CD4-positive, alpha-beta memory T cell (primary cell): Measurements from ENCODE around the gene MLXIP. TPM values are rescaled to one million over a fixed set of nuclear protein-coding genes. Genes with fewer than 3 reads are reported as not detected.

Experiments used
- CTCF ChIA-PET: fragments of 350-600 bp; sonication (Branson Sonifier 250); formaldehyde crosslinking; loops from one replicate; lab custom pipeline; 2021; ENCODE audit warnings: inconsistent platforms; ENCODE audit not compliant: partially characterized antibody; lab: Charles Lee
- POLR2A ChIA-PET: fragments of 350-600 bp; sonication (Branson Sonifier 250); formaldehyde crosslinking; loops from one replicate; lab custom pipeline; 2021; ENCODE audit not compliant: partially characterized antibody; lab: Charles Lee
- DNase-seq, 5 donors: peaks; one replicate each; pipeline versions ENCODE4 v3.0.0 to v3.0.0-alpha.2; 2020 to 2022; ENCODE audit warnings: mixed read lengths in 1 of 5
- H3K27ac ChIP-seq: one replicate; pipeline ENCODE4 v1.7.0; 2013; ENCODE audit warnings: low read depth, low read length
- H3K27me3 ChIP-seq: 2 replicates; pipeline ENCODE4 v1.7.0; 2013; ENCODE audit warnings: mild to moderate bottlenecking, low read length, moderate library complexity; ENCODE audit not compliant: insufficient read depth
- H3K36me3 ChIP-seq: 2 replicates; pipeline ENCODE4 v1.7.0; 2013; ENCODE audit warnings: mild to moderate bottlenecking, low read length, moderate library complexity; ENCODE audit not compliant: insufficient read depth
- H3K4me1 ChIP-seq: 2 replicates; pipeline ENCODE4 v1.7.0; 2013; ENCODE audit warnings: mild to moderate bottlenecking, low read length, moderate library complexity; ENCODE audit not compliant: insufficient read depth
- H3K4me3 ChIP-seq, 2 donors: one replicate each; pipeline ENCODE4 v1.7.0; 2013; ENCODE audit warnings: low read length in 2 of 2, mild to moderate bottlenecking in 1 of 2
- H3K9me3 ChIP-seq, 2 donors: one replicate each; pipeline ENCODE4 v1.7.0; 2013; ENCODE audit warnings: low read length in 2 of 2, control low read depth in 1 of 2; ENCODE audit not compliant: control insufficient read depth in 1 of 2
- H3K27ac Mint-ChIP-seq, 7 donors: one replicate each; pipeline ENCODE4 v1.8.0; 2020 to 2021; ENCODE audit warnings: mixed read lengths in 7 of 7, mild to moderate bottlenecking in 6 of 7, inconsistent platforms in 3 of 7, moderate library complexity in 3 of 7
- H3K27me3 Mint-ChIP-seq, 2 donors: one replicate each; pipeline ENCODE4 v1.8.0; 2020 to 2021; ENCODE audit warnings: mixed read lengths in 2 of 2
- H3K36me3 Mint-ChIP-seq, 2 donors: one replicate each; pipeline ENCODE4 v1.8.0; 2020 to 2021; ENCODE audit warnings: mixed read lengths in 2 of 2, inconsistent platforms in 1 of 2, mild to moderate bottlenecking in 1 of 2
- H3K4me1 Mint-ChIP-seq, 4 donors: one replicate each; pipeline ENCODE4 v1.8.0; 2020 to 2021; ENCODE audit warnings: mixed read lengths in 4 of 4, mild to moderate bottlenecking in 1 of 4
- H3K4me3 Mint-ChIP-seq, 8 donors: one replicate each; pipeline ENCODE4 v1.8.0; 2020 to 2021; ENCODE audit warnings: mixed read lengths in 8 of 8, mild to moderate bottlenecking in 7 of 8, moderate library complexity in 6 of 8, inconsistent platforms in 3 of 8
- H3K9me3 Mint-ChIP-seq, 8 donors: one replicate each; pipeline ENCODE4 v1.8.0; 2020 to 2021; ENCODE audit warnings: mixed read lengths in 8 of 8, mild to moderate bottlenecking in 5 of 8, inconsistent platforms in 3 of 8, moderate library complexity in 1 of 8
- intact Hi-C: fragments of 100-400 bp; cut with micrococcal nuclease; formaldehyde crosslinking; loops from one replicate; pipeline ENCODE4 v1.15.1; 2023
- polyA plus RNA-seq, 2 donors: library from polyadenylated mRNA; unstranded; fragments of 300-500 nt; fragmentation: Illumina TruSeq; gene quantifications; one replicate each; pipeline ENCODE4 v1.2.3, GENCODE V29; 2021
- total RNA-seq, 2 experiments: library from RNA; stranded (reverse); gene quantifications; one replicate each; pipeline ENCODE4 v1.2.3, GENCODE V29; 2021

The MLXIP gene
- total and polyA plus RNA-seq, 4 experiments from 2014 or later: 2.7 to 88.1 (median 51.7) TPM

DNA sequence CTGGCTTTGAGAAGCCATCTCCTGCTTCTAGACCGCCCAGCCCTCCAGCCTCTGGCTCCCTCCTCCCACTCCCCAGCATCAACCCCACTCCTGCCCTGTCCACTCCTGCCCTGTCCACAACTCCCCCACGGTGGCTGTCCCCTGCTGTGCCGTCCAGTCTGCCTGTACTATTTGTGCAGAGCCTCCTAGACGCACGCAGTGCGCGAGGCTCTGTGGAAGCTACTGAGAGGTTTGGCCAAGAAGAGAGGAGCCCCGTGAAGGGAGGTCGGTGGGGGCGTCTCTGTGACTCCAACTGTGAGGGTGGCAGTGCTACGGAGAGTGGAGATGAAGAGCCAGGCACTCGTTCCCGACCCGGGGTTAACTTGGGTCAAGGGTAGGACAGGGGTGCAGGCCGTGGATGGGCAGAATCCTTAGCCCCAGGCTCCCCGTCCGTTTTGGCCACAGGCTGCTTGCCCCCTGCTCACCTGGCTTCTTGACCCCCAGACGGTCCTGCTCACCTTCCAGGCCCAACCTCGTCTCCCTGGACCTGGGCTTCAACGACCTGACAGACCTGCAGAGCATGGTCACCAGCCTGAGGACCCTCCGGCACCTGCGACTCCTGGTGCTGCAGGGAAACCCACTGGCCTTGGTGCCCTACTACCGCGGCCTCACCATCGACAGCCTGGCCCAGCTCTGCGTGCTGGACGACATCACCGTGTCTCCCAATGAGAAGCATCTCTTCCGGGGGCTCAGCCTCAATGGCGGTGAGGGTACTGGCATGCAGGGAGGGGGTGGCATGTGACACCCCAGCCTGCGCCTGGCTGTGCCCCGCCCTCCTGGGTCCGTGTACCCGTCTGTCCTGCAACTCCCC is 111.3 kb downstream of the MLXIP start:
- Mint-ChIP-seq H3K27me3 (peaks cover 2 to 4% of the 10 kb centered on the region in 2 donors), H3K36me3 (no peaks in the 10 kb centered on the region), H3K27ac (peak overlapping the region in 1 of 7 donors; percentile 56), H3K9me3 (peaks cover 0 to 2% (median 0%) of the 10 kb centered on the region in 8 donors), H3K4me3 (no peak overlapping the region), H3K4me1 (peaks cover 0 to 4% (median under 1%) of the 10 kb centered on the region in 4 donors)
- DNase-seq: no peak
- POLR2A ChIA-PET: no interaction called here
- no peaks in the 10 kb centered on the region for H3K4me1 ChIP-seq
- CTCF ChIA-PET: interaction anchor here (0.7 to 2.5 kb wide), 5 partner anchors 58 to 396 kb away, joined by 4 to 14 read pairs (median 6); partner anchors contain the start of genes CFAP251 and RHOF
- H3K27ac ChIP-seq: no peak overlapping the region
- H3K4me3 ChIP-seq: no peak overlapping the region
- intact Hi-C loops: no loop called here
- no peaks in the 10 kb centered on the region for H3K27me3 ChIP-seq
- no peaks in the 10 kb centered on the region for H3K36me3 ChIP-seq
- H3K9me3 ChIP-seq: no peaks in the 10 kb centered on the region

DNA sequence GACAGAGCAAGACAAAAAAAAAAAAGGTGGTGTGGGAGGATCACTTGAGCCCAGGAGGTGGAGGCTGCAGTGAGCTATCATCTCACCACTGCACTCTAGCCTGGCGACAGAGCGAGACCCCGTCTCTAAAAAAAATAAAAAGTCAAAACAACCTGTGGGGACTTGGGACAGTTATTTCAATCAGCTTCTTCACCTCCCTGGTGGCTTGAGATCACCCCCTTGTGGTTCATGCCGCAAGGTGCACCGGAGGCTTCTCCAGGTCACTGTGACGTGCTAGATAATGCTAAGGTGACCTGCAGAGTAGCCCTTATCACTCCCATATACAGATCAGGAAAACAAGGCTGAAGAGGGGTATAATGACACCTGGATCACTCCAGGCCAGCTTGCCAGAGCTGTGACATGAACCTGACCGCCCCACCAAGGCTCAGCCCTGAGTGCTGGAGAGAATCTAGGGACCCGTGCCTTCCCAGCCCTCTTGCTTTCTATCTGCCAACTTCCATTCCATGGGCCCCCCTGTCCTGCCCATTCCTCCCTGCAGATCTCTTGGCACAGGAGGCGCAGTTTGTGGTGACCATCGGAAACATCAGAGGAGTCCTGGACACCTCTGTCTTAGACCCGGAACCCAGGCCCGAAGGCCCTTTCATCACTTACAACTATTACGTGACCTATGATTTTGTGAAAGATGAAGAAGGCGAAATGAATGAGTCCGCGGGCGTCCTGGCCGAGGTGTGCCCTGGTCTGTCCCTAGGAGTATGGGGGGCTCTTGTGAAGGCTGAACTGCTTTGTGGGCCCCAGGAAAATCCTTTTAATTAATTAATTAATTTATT is 112.5 kb downstream of the MLXIP start:
- Mint-ChIP-seq H3K4me1 (peaks cover 0 to 4% (median under 1%) of the 10 kb centered on the region in 4 donors), H3K36me3 (peaks cover 0 to 6% of the 10 kb centered on the region in 2 donors), H3K27ac (no peak overlapping the region), H3K9me3 (peaks cover 0 to 11% (median 5%) of the 10 kb centered on the region in 8 donors), H3K4me3 (no peak overlapping the region), H3K27me3 (peaks cover 2% of the 10 kb centered on the region in 2 donors)
- Histone ChIP-seq H3K27ac (no peak overlapping the region), H3K27me3 (no peaks in the 10 kb centered on the region), H3K36me3 (no peaks in the 10 kb centered on the region), H3K4me3 (no peak overlapping the region), H3K9me3 (no peaks in the 10 kb centered on the region), H3K4me1 (no peaks in the 10 kb centered on the region)
- peak; percentile 45 to 60 (median 59) for DNase-seq
- CTCF ChIA-PET: interaction anchor here (0.6 to 2.5 kb wide), 9 partner anchors 20 to 654 kb away, joined by 3 to 14 read pairs (median 4); partner anchors contain the start of genes CFAP251 and RHOF
- intact Hi-C loops: loop anchor here (1.0 kb wide), 2 partner anchors 60 to 137 kb away; no protein-coding TSS in a partner anchor
- POLR2A ChIA-PET: no interaction called here

DNA sequence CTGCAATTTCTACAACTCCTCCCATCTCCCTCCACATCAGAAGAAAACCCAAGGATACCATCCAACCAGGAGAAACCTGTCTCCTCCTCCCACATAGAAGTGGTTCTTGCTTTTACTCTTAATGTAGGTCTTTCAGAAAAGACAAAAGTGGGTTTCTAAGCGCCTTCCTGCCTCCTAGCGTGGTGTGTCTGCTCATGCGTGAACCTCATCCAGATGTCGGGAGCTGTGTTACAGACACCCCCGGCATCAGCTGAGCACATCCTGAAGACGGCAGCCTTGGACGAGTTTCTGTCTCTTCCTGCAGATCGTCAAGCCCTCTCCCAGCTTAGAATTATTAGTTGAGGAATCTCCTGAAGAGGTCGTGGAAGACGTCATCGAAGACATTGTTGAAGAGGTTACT is 113.9 kb downstream of the MLXIP start:
- intact Hi-C loops: no loop called here
- CTCF ChIA-PET: interaction anchor here (0.8 to 2.5 kb wide), 3 partner anchors 13 to 138 kb away, joined by 3 to 14 read pairs (median 3); no protein-coding TSS in a partner anchor
- no peaks in the 10 kb centered on the region for H3K4me1 ChIP-seq

DNA sequence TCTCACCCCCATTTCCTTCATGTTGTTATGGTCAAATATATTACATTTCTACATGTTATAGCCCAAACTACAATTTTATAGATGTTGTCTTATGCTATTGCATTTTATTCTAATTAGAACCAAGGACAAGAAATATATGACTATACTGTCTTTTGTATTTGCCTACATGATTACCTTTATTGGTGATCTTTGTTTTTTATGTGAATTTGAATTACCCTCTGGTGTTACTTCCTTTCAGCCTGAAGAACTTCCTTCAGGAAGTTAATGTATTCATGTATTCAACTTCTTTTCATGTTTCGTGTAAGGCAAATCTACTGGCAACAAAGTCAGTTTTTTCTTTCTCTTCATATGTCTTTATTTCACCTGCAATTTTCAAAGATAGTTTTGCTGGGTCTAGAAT is 116.2 kb downstream of the MLXIP start:
- DNase-seq: no peak
- H3K27me3 Mint-ChIP-seq: peaks cover 9 to 16% of the 10 kb centered on the region in 2 donors
- POLR2A ChIA-PET: no interaction called here
- peak overlapping the region in 1 of 8 donors; percentile 21 for H3K4me3 Mint-ChIP-seq
- Histone ChIP-seq H3K36me3 (no peaks in the 10 kb centered on the region), H3K4me1 (no peaks in the 10 kb centered on the region), H3K4me3 (no peak overlapping the region), H3K9me3 (no peaks in the 10 kb centered on the region), H3K27ac (no peak overlapping the region), H3K27me3 (no peaks in the 10 kb centered on the region)
- peaks cover 0 to 11% (median 5%) of the 10 kb centered on the region in 8 donors for H3K9me3 Mint-ChIP-seq
- intact Hi-C loops: no loop called here
- no peak overlapping the region for H3K27ac Mint-ChIP-seq
- CTCF ChIA-PET: interaction anchor here (1.8 kb wide), 1 partner anchor 10 kb away, joined by 4 read pairs; no protein-coding TSS in a partner anchor
- peaks cover 0 to 6% of the 10 kb centered on the region in 2 donors for H3K36me3 Mint-ChIP-seq
- peaks cover 0 to 11% (median 2%) of the 10 kb centered on the region in 4 donors for H3K4me1 Mint-ChIP-seq

More for the DNA sequence above, 113.9 kb downstream of the MLXIP start:
- DNase-seq: no peak
- Mint-ChIP-seq H3K9me3 (peaks cover 0 to 11% (median 5%) of the 10 kb centered on the region in 8 donors), H3K36me3 (peaks cover 0 to 6% of the 10 kb centered on the region in 2 donors), H3K4me1 (peaks cover 0 to 8% (median 1%) of the 10 kb centered on the region in 4 donors), H3K27ac (no peak overlapping the region), H3K4me3 (no peak overlapping the region), H3K27me3 (peaks cover 4 to 8% of the 10 kb centered on the region in 2 donors)
- H3K27me3 ChIP-seq: no peaks in the 10 kb centered on the region
- H3K27ac ChIP-seq: no peak overlapping the region
- H3K9me3 ChIP-seq: no peaks in the 10 kb centered on the region
- H3K36me3 ChIP-seq: no peaks in the 10 kb centered on the region
- POLR2A ChIA-PET: no interaction called here
- no peak overlapping the region for H3K4me3 ChIP-seq

DNA sequence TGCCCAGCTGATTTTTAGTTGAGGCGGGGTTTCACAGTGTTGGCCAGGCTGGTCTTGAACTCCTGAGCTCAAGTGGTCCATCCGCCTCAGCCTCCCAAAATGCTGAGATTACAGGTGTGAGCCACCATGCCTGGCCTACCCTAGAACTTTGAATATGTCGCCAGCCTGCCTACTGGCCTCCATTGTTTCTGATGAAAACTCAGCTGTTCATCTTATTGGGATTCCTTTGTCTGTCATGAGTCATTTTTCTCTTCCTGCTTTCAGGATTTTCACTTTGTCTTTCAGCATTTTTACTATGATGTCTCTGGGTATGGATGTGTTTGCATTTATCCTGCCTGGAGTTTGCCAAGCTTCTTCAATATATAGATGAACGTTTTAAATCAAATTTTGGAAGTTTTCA is 116.8 kb downstream of the MLXIP start:
- Mint-ChIP-seq H3K27me3 (peaks cover 9 to 17% of the 10 kb centered on the region in 2 donors), H3K36me3 (peaks cover 0 to 6% of the 10 kb centered on the region in 2 donors), H3K4me3 (no peak overlapping the region), H3K4me1 (peaks cover 0 to 11% (median 2%) of the 10 kb centered on the region in 4 donors), H3K27ac (no peak overlapping the region), H3K9me3 (peaks cover 0 to 11% (median 5%) of the 10 kb centered on the region in 8 donors)
- Histone ChIP-seq H3K27ac (no peak overlapping the region), H3K36me3 (no peaks in the 10 kb centered on the region), H3K4me1 (no peaks in the 10 kb centered on the region), H3K4me3 (no peak overlapping the region), H3K9me3 (no peaks in the 10 kb centered on the region), H3K27me3 (no peaks in the 10 kb centered on the region)
- no peak for DNase-seq
- intact Hi-C loops: no loop called here
- ChIA-PET CTCF (interaction anchor here (1.8 kb wide), 1 partner anchor 9 kb away, joined by 4 read pairs; no protein-coding TSS in a partner anchor), POLR2A (interaction anchor here (1.2 kb wide), 1 partner anchor 9 kb away, joined by 3 read pairs; no protein-coding TSS in a partner anchor)
